GM18505 (cell line): ENCODE measurements around the gene MTMR1.

Experiments
- ATAC-seq: cut with Tn5 transposase; IDR thresholded peaks from one replicate; pipeline ENCODE4 v1.9.1; 2021; ENCODE audit not compliant: unreplicated experiment
- POLR2A ChIP-seq: IDR thresholded peaks from 4 replicates; pipeline ENCODE4 v1.6.1; 2011; ENCODE audit warnings: borderline replicate concordance; ENCODE audit not compliant: insufficient read depth, insufficient read length; ENCODE audit errors: extremely low read depth

MTMR1 gene

DNA sequence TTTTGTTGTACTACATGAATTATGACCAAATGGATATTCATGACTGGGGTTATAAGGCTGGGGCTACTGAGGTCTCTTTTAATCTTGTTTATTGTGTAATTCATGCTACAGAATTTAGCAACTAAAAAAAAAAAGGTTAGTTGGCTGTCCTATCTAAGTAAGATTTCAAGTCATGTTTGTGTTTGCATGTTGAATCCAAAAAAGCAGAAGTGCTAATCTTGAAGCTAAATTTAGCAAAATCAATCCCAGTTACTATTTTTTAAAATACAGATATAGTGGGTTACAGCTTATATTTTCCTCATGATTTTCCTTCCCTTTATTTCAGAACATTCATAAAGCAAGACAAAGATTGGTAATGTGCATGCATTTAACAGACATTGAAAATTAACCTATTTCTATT, 19.4 kb downstream of the MTMR1 start:
- ATAC-seq, result no peak
- TF ChIP-seq POLR2A, result no peak

DNA sequence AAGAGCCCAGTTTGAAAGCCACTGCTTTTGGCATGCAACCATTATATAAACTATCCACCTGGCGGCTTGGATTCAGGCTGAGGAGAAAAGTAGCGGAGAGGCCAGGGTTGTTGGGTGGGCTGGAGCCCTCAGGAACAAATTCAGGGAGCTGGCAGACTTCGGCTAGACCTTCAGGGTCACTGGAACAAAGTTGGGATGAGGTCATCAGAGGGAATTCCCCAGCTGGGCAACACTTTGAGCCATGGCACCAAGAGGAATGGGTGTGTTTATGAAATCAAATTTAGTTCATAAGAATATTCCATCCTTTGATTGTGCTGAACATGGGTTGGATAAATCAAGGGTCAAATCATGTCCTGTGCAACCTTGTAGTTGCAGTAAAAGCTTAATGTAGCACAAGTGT, 22.0 kb downstream of the MTMR1 start:
- no peak for ATAC-seq
- no peak for TF ChIP-seq POLR2A

DNA sequence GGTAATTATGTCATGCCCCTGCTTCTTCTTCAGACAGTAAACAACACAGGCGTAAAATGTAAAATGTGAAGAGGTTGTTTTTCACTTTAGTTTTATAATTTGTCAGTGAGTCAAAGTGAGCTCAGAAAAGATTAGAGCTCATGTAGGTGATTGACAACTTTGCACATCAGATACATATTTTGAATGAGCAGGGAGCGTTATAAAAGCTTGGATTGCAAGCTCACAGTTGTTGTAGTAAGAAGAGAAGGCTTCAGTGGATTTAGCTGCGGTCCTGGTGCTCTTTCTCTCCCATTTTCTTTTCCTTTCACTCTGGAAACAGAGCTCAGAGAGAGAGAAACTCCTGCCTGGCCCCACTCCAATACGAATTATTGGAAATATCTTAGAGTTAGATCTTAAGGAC, 26.4 kb downstream of the MTMR1 start:
- ATAC-seq, result no peak
- no peak for TF ChIP-seq POLR2A

DNA sequence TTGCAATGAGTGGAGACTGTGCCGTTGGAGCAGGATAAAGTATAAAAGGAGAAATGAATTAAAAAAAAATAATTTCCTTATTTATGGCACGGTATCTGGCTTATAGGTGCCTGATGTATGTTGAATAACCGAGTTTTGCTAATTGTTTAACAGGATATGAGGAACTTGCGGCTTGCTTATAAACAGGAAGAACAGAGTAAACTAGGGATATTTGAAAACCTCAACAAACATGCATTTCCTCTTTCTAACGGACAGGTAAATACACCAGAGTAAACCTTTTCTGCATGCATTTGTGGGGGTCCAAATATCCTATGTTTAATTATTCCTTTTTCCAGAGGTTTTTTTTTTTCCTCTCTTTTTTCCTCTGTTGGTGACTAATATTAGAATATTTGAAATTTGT, 36.8 kb downstream of the MTMR1 start:
- ATAC-seq, result no peak

DNA sequence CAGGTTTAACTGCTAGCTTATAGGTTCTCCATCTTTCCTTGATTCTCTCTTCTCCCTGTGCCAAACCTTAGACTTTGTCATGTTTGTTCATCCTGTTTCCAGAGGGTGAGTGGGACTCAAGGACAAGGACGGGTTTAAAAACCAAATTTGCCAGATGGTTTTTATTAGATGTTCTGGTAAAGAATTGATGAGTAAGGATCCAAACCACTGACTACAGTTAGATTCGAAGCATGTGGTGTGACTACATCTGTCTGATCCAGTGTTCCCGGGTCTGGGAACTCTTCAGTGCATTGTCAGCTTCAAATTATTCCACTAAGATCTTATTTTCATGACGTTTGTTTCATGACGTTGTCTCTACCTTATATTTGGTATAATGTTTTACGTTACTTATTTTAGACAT, 37.5 kb downstream of the MTMR1 start:
- no peak for TF ChIP-seq POLR2A
- no peak for ATAC-seq

More for the DNA sequence above, 36.8 kb downstream of the MTMR1 start:
- no peak for TF ChIP-seq POLR2A

GRCh38 chrX:150731795-150732194, 38.6 kb downstream of the MTMR1 start:
- no peak for TF ChIP-seq POLR2A

DNA sequence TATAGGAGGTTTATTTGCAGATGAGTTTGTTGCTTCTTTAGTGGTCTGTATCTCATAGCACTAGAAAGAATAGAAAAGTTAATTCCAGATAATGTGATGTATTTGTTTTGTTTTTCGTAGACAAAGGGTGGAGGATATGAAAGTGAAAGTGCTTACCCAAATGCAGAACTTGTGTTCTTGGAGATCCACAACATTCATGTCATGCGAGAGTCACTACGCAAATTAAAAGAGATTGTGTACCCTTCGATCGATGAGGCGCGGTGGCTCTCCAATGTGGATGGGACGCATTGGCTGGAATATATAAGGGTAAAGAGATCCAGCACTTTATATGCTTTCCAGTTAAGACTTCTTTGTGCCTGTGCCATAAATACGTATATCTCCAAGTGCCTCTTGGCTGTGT, 43.3 kb downstream of the MTMR1 start:
- ATAC-seq, result peak; percentile 53
- TF ChIP-seq POLR2A, result no peak

More at GRCh38 chrX:150731795-150732194, 38.6 kb downstream of the MTMR1 start:
- no peak for ATAC-seq

GRCh38 chrX:150752124-150752523, 58.9 kb downstream of the MTMR1 start:
- no peak for ATAC-seq

DNA sequence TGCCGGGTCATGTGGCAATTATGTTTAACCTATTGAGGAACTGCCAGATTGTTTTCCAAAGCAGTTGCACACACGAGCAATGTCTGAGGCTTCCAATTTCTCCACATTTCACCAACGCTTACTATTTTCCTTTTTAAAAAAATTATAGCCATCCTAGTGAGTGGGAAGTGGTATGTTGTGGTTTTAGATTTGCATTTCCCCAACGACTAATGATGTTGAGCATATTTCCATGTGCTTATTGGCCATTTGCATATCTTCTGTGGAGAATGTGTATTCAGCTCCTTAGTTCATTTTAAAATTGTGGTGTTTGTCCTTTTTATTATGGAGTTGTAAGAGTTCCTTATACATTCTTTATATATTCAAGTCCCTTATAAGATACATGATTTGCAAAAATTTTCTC, 60.2 kb downstream of the MTMR1 start:
- no peak for ATAC-seq

More at GRCh38 chrX:150752124-150752523, 58.9 kb downstream of the MTMR1 start:
- no peak for TF ChIP-seq POLR2A

GRCh38 chrX:150753968-150754367, 60.8 kb downstream of the MTMR1 start:
- no peak for ATAC-seq
- no peak for TF ChIP-seq POLR2A

More for the DNA sequence above, 60.2 kb downstream of the MTMR1 start:
- no peak for TF ChIP-seq POLR2A

- TF ChIP-seq POLR2A, result no peak
- ATAC-seq, result no peak
Observed at GRCh38 chrX:150757371-150757770, 64.2 kb downstream of the MTMR1 start.

GRCh38 chrX:150759568-150760416, 66.6 kb downstream of the MTMR1 start:
- no peak for TF ChIP-seq POLR2A
- ATAC-seq, result no peak

DNA sequence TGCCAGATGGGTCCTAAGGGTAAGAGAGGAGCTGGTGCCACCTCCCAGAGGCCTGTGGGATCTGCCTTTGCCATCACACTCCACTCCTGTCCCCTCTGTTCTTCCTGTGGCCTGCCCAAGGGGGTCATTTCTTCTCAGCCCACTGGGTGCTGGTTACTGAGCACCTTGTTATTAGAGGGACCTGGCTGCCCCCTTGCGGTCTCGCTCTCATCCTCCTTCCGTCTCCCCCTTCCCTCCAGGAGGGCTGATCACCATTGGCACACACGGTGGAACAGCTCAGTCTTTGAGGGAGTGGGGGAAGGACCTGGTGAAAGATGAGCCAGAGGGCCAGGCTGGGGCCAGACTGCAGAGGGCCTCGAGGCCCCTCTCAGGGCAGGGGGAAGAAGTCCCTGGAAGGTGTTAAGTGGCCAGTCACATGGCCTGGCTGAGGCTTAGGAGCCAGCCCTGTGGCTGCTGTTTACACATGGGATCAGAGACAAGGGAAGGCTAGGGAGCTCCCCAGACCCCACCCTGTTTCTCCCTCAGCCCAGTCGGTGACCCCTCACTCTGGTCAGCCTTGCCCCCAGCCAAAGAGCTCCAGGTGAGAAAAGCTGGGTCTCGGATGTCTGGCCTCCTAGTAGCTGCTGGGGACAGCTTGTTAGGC, 68.1 kb downstream of the MTMR1 start:
- no peak for TF ChIP-seq POLR2A
- no peak for ATAC-seq

GRCh38 chrX:150761819-150762216, 68.6 kb downstream of the MTMR1 start:
- no peak for TF ChIP-seq POLR2A
- ATAC-seq, result no peak

GRCh38 chrX:150762258-150763165, 69.3 kb downstream of the MTMR1 start:
- no peak for TF ChIP-seq POLR2A
- ATAC-seq, result no peak
